GM21515 (cell line): ENCODE data around the gene CHD6.

Source experiments
- ATAC-seq: cut with Tn5 transposase; IDR thresholded peaks from one replicate; pipeline ENCODE4 v1.9.1; 2021; ENCODE audit not compliant: unreplicated experiment

Gene CHD6

DNA sequence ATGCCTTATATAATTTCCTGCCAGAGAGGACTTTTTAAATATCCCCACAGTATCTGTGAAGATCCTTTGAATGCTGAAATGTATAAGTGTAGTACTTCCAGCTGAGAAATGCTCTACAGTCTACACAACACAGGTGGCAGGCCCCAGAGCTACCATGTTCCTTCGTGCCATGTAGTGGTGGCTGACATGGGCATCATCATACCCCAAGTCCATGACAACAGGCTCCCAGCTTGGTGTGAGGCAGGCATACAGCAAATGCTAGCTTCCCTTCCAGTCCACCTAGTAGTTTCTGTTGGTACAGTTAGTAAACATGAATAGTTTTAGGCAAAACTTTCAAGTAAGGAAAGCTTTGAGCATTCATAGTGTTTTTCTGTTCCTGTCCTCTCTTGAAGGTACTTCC, 190.3 kb downstream of the CHD6 start:
- no peak for ATAC-seq

GRCh38 chr20:41426976-41427375, 191.2 kb downstream of the CHD6 start:
- ATAC-seq = no peak

GRCh38 chr20:41426086-41426830, 191.9 kb downstream of the CHD6 start:
- no peak for ATAC-seq

DNA sequence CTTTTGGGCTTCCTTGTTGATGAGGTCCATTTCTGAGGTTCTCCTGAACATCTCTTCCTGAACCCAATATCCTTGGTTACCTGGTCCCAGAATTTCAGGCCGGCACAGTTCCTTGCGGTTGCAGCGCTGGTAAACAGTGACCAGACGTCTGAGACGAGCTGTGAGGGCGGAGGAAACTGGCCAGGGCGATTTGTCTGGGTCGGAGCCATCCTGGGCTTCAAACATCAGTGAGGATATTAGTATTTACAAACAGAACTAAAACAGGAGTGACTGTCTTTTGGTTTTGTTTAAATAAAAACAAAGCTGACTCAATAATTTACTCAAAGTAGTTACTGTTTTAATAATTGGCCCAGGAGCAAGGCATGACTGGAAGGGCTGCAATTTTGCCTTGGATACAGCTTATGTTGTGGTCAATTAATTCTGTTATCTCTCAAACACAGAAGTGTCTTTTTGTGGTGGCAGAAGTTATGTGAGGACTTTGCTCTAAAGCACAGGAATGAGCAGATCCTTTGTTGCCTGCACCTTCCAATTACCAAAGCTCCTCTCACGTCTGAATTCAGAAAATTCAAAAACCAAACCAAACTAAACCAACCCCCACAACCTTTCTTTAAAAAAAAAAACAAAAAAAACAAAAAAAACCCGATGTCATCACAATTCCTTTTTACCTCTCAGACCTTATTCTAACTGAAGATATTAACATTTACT, 192.8 kb downstream of the CHD6 start:
- ATAC-seq = no peak

DNA sequence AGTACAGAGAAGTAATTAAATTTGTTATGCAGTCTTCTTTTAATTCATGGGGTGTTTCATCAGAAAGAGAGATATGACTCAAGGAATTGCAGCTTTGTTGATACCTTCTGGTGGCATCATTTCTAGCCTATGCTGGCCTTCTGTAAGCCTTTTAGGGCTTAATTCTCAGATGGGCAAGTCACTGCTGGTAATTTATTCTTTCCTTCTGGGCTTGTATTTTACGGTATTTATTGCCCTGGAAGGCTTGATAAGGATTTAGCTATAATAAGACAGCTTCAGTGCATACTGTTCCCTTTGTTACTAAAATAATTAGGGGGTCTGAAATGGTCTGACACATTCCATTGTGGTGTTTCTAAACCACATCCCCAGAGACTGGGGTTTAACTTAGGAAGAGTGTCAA, 193.6 kb downstream of the CHD6 start:
- ATAC-seq = no peak

DNA sequence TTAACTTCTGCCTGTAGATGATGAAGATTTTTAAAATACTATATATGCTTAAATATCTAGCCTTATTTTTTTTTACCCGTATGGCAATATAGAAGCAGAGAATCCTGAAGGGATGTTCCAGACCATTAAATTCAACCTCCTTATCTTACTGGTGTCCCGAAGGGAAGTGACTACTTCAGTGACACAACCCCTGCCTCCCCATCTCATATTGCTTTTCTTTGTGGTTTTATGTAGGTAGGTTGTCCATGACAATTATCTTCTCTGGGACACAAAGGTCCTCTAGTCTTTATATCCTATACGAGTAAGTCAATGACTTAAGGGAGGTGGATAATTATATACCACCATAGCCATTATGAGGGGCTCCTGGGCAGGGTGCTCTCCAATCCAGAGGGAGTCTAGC, 194.2 kb downstream of the CHD6 start:
- no peak for ATAC-seq

GRCh38 chr20:41422953-41423352, 195.2 kb downstream of the CHD6 start:
- no peak for ATAC-seq

- ATAC-seq = no peak
These were observed 199.4 kb downstream of the CHD6 start for GRCh38 chr20:41418739-41419293.

DNA sequence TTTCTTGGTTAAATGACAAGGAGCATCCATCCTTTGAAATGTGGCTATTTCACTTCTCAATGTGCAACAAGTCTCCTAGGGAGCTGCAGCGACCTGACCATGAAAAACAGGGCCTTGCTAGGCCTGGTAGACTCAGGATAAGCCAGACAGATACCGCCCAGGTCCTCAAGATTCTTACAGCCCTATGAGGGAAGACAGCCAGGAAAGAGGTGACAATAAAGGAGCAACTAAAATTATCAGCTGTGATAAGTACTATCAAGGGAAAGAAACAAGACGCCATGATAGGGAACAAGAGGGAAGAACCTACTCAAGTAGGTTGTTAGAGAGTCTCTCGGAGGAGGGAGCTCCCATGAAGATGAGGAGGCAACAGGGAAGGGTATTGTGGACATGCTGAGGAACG, 200.1 kb downstream of the CHD6 start:
- ATAC-seq = no peak

DNA sequence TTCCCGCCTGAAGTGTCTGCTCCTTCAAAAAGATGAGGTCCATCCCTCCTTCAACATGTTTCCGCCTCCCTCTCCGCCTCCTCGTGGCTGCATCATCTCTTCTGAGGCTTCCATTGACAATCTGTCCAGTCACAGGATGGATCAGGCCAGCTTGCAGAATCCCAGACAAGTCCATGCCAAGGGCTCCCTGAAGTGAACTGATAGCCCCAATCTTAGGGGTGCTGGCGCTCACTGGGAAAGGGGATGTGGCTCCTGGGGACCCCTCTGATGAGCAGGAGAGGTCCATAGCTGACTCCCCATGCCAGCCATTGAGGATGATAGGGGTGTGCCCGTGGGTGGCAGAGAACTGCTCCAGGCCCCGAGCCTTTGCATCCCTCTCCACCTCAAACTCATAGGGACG, 203.0 kb downstream of the CHD6 start:
- ATAC-seq = no peak

DNA sequence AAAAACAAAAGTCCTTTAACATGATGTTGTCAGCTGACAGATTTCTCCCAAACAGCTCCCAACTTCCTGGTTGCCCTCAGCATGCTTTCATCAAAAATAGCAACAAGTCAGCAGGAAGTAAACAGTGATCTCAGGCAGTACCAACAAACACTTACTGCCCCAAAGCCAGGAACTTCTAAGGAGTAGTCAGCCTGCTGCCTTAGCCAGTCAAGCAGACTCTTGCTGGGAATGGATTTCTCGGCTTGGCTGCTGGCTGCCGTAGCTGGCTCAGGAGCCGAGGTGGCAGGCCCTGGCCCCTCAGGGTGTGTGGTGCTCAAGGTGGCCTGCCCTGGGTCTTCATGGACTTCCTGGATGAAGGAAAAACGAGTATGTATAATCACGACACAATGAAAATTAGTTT, 205.0 kb downstream of the CHD6 start:
- no peak for ATAC-seq

DNA sequence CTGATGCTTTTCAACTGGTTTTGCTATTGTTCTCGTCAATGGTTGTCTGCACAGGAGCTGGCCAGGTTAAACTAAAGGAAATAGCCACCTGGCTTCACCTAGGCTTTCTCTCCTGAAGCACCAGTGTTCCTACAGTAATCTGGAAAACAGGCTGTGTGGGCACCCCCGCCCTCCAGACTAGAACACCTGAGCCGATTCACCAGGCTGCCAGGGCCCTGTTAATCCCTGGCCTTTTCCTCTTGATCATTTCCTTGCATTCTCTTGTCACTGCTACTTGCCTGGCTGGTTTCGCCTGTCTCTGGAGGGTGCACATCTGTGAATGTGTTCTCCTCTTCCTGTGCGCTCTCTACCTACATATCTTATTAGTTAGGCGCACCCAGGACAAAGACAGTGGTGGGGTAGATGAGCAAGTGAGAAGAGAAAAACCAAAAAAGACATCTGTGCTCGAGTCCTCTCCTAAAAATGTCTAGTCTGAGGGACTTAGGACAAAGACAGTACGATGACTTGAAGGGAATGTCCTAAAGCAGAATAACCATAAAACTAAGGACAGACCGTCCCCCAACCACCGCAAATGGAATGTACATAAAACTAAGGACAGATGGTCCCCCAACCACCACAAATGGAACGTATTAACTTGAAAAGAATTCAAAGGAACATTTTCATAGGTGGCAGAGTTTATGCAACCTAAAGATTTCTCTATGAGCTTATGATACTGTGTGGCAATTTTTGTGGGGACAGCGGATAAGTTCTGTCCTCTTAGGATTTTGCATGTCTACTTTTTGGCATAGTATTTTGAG, 205.7 kb downstream of the CHD6 start:
- no peak for ATAC-seq

DNA sequence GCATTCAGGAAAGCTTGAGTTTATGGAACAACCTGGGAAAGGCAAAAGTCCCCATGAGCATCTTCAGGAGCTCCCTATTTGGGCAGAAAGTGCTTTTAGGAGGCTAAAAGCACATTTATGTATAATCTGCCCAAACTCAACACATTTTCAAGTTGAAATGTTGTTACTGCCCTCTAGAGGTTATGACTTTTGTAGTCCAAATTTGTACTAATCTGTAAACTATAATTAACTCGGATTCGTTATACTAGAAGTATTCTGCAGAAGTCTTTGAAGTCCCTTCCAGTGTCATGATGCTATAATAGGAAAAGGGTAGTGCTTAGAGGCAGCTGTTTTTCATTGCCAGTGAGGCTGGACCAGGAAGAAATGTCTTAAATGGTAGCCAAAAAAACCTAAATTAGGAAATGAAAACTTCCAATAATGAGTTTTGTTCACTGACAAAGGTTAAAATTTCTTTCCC, 206.8 kb downstream of the CHD6 start:
- ATAC-seq = no peak

DNA sequence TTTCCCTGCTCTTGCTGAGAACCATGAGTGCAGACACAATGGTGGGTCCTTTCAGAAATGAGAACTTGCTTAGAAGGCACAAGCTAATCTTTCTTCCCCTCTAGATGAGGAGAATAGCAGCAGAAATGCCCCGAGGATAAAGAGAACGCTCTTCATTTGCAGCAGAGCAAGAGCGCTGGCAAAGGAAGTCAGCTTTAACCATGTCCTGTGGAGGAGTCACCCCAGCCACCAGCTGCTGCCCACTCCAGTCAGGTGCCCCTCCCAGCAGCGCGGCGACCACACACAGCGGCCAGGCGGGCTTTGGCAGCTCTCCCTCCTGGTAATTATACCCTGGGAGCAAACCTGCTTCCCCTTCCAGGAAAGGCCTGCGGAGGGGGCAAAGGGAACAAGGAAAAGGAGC, 209.2 kb downstream of the CHD6 start:
- no peak for ATAC-seq

DNA sequence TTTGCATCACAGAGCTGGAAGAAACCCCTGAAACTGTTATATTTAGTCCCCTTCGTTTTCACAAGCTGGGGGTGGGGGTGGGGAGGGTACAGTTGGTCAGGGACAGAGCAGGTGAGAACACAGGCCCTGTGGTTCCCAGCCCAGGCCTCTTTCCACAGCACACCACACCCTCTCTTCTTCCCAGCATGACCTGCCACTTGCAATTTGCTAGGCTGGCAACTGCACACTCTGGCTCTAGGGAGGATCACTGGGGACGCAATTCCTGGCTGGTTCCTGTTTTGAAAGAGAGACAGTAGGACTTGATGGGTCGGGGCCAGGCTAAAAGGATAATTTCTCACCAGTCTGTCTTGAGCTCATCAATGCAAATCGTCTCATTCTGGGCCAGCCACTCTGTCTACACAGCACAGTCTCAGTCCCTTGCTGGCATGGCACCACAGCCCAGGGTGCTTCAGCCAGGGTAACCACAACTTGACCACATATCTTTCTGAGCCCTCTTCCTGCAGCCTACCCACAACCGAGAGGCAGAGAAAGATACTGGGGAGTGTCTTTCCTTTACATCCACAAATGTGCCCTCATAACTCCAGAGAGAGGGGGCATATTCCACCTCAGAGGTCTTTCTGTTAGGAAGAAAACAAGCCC, 209.9 kb downstream of the CHD6 start:
- peak; percentile 62 for ATAC-seq

DNA sequence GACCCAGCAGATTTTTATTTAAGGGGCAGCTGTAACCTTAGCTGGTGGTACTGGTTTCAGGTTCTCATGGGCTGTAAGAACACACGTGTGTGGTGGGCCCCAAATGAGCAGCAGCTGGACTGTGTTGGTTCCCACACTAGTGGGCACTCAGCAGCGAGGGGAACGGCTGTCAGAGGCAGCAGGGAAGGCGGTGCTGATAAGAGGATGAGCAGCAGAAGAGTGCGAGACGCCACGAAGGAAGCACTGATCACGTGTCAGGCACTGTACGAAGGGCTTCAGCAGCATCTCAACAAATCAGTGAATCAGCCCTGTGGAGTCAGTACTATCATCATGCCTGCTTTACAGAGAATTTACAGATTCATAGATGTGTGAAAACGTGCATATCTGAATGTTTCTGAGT, 210.6 kb downstream of the CHD6 start:
- no peak for ATAC-seq

GRCh38 chr20:41406896-41407444, 211.2 kb downstream of the CHD6 start:
- no peak for ATAC-seq

- ATAC-seq = no peak
These were observed 211.8 kb downstream of the CHD6 start for GRCh38 chr20:41406353-41406752.

DNA sequence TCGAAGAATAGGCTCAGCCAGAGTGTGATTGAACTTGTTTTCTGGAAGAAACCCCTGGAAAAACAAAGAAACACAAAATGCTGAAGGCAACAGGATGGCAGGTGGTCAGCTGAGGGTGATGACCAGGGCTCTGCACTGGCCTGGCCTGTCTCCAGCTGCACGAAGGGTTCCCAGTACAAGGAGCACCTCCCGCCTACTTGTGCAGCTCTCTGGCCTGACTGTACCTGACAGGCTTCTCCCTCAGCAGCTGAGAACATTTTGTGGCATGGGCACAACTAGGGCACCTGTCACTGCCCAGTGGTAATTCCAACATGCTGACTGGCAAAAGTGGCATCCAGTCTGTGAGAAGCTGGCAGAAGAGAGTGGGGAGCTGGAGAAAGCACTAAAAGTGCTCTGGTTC, 212.7 kb downstream of the CHD6 start:
- no peak for ATAC-seq

- ATAC-seq = no peak
These were observed 214.6 kb downstream of the CHD6 start for GRCh38 chr20:41403604-41404003.

- ATAC-seq = no peak
These were observed 219.8 kb downstream of the CHD6 start for GRCh38 chr20:41398408-41398807.
